Left lung (tissue), 10 donors: ENCODE results near the gene SCG5. TPM values are rescaled to one million over a fixed set of nuclear protein-coding genes. Genes with fewer than 3 reads are reported as not detected.

ENCODE experiments used
- ATAC-seq: fragments of 200-7000 bp; cut with Tn5 transposase; one replicate; pipeline ENCODE4 v1.9.1; 2020; ENCODE audit warnings: moderate library complexity
- DNase-seq, 4 donors: peaks; one replicate each; pipeline ENCODE4 v3.0.0-alpha.2; 2013 to 2020
- H3K27ac ChIP-seq, 2 donors: fragments of 200-600 bp; sonication (generic) in 1 of 2; one replicate each; pipeline versions ENCODE4 v1.5.0 to v1.8.0; 2020 to 2021
- H3K27me3 ChIP-seq, 2 donors: fragments of 200-600 bp; sonication (generic) in 1 of 2; one replicate each; pipeline versions ENCODE4 v1.5.0 to v1.8.0; 2020 to 2021
- H3K36me3 ChIP-seq, 2 donors: fragments of 200-600 bp; sonication (generic) in 1 of 2; one replicate each; pipeline versions ENCODE4 v1.5.0 to v1.8.0; 2020 to 2021
- H3K4me1 ChIP-seq, 2 donors: fragments of 200-600 bp; one replicate each; pipeline ENCODE4 v1.8.0; 2021
- H3K4me3 ChIP-seq, 2 donors: fragments of 200-600 bp; sonication (generic) in 1 of 2; one replicate each; pipeline versions ENCODE4 v1.5.0 to v1.8.0; 2020 to 2021; ENCODE audit warnings: mild to moderate bottlenecking in 1 of 2
- H3K9me3 ChIP-seq, 2 donors: fragments of 200-600 bp; sonication (generic) in 1 of 2; one replicate each; pipeline versions ENCODE4 v1.5.0 to v1.8.0; 2020 to 2021
- intact Hi-C, 2 donors: fragments of 100-400 bp; cut with DNase I; formaldehyde crosslinking; loops; one replicate each; pipeline versions ENCODE4 v1.11.2 to v1.14.2; 2022
- polyA plus RNA-seq, 6 donors: library from polyadenylated mRNA; unstranded; fragments of 120-200 nt; gene quantifications; one replicate each; pipeline ENCODE4 v1.2.1, GENCODE V29; 2013; ENCODE audit not compliant: insufficient read length in 6 of 6
- total RNA-seq, 2 donors: library from RNA; stranded (reverse); fragmentation: NEBNext Ultra II Directional; extraction: Animal tissue kit (Norgen Biotek cat#: 25700); gene quantifications; one replicate each; pipeline ENCODE4 v1.2.1, GENCODE V29; 2021
- TF ChIP-seq, protein P1 (sequence below), 2 donors: fragments of 200-600 bp; sonication (generic) in 1 of 2; IDR thresholded peaks; one replicate each; pipeline versions ENCODE4 v1.5.0 to v1.8.0; 2021; ENCODE audit warnings: antibody characterized with exemption in 2 of 2
- donor health status: DM: no; HTN: yes; CAD: no.
- donor health status: DM: no; HTN: no; CAD: no.

The SCG5 gene
- total and polyA plus RNA-seq, 8 donors, result 0.73 to 12.7 (median 7.7) TPM

DNA sequence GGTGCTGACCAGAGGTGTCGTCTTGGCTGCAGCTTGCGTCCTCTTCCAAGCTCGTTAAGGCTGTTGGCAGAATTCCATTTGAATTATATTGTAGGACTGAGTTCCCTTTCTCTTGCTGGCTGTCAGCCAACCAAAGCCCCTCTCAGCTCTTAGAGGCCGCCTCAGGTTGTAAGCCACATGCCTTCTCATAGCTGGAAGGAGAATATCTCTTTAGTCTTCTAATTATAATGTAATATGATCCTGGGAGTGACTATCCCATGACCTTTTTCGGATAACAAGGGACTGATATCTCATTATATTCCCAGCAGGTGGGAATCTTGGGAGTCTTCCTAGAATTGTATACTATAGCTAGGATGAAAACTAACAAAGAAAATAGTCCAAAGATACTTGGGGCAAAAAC, 4.8 kb downstream of the SCG5 start:
- DNase-seq, result no peak
- TF ChIP-seq, protein P1, sequence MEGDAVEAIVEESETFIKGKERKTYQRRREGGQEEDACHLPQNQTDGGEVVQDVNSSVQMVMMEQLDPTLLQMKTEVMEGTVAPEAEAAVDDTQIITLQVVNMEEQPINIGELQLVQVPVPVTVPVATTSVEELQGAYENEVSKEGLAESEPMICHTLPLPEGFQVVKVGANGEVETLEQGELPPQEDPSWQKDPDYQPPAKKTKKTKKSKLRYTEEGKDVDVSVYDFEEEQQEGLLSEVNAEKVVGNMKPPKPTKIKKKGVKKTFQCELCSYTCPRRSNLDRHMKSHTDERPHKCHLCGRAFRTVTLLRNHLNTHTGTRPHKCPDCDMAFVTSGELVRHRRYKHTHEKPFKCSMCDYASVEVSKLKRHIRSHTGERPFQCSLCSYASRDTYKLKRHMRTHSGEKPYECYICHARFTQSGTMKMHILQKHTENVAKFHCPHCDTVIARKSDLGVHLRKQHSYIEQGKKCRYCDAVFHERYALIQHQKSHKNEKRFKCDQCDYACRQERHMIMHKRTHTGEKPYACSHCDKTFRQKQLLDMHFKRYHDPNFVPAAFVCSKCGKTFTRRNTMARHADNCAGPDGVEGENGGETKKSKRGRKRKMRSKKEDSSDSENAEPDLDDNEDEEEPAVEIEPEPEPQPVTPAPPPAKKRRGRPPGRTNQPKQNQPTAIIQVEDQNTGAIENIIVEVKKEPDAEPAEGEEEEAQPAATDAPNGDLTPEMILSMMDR (IDR thresholded peaks at IDR 0.05), result no peak

DNA sequence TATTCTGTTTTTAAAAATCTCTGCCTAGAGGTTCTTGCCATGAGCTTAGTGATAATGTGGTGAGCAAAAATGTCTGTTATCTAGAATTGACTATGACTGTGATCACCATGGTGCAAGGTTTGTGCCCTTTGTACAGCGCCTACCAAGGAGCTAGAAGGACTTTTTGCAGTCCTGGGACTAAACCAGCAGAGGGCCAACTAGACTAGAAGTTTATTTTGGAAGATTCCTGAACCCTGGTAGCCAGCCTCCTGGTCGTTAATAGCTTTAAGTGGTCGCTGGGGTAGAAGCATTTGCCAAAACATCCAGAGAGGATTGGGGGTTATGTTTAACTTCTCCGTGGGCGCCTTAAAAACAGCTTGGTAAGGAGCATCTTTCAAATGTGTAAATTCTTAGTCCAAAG, 7.8 kb downstream of the SCG5 start:
- H3K4me1 ChIP-seq, result no peaks in the 10 kb centered on the region
- TF ChIP-seq, protein P1 (IDR thresholded peaks at IDR 0.05), result peak in 1 of 2 donors; percentile 12
- H3K36me3 ChIP-seq, result no peaks in the 10 kb centered on the region
- H3K9me3 ChIP-seq, result no peaks in the 10 kb centered on the region
- H3K27ac ChIP-seq, result no peak overlapping the region
- H3K27me3 ChIP-seq, result no peaks in the 10 kb centered on the region
- ATAC-seq (peak; percentile 23), DNase-seq (no peak)
- intact Hi-C loops, result no loop called here
- H3K4me3 ChIP-seq, result no peak overlapping the region

More for the DNA sequence above, 4.8 kb downstream of the SCG5 start:
- Histone ChIP-seq H3K9me3 (no peaks in the 10 kb centered on the region), H3K36me3 (no peaks in the 10 kb centered on the region), H3K4me3 (no peak overlapping the region), H3K27me3 (peaks cover 0 to 16% of the 10 kb centered on the region in 2 donors), H3K27ac (no peak overlapping the region), H3K4me1 (no peaks in the 10 kb centered on the region)
- ATAC-seq, result no peak
- intact Hi-C loops, result no loop called here

DNA sequence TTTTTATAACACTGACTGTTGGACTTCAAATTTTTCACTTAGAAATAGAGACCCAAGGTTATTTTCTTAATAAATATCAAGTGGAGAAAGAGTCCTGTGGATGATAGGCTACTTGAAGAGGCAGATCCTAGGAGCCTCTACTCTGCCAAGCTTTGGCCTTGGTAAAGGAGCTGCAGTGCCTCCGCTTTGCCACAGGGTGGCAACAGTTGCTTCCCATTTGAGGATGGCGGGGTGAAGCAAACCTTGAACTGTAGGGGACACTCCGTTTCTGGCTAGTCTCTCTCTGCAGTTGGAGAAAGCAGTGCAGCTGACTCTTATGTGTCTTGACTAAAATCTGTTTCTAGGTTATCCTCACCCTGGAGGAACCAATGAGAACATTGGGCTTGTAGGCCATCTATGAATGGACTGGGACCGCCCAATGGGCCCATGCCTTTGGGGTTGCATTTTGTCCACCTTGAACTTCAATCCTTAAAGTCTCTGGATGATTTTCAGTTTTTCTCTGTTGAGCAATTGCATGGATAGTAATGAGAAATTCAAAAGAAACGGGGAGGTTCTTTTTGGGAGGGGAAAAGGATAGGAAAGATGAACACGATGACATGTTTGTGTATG, 9.8 kb downstream of the SCG5 start:
- peak in 1 of 4 donors; percentile 46 for DNase-seq
- Histone ChIP-seq H3K36me3 (no peaks in the 10 kb centered on the region), H3K27ac (no peak overlapping the region), H3K27me3 (no peaks in the 10 kb centered on the region), H3K9me3 (no peaks in the 10 kb centered on the region), H3K4me3 (no peak overlapping the region), H3K4me1 (no peaks in the 10 kb centered on the region)
- intact Hi-C loops, result no loop called here
- ATAC-seq, result peak; percentile 98
- TF ChIP-seq, protein P1 (IDR thresholded peaks at IDR 0.05), result peak; percentile 87 to 93

DNA sequence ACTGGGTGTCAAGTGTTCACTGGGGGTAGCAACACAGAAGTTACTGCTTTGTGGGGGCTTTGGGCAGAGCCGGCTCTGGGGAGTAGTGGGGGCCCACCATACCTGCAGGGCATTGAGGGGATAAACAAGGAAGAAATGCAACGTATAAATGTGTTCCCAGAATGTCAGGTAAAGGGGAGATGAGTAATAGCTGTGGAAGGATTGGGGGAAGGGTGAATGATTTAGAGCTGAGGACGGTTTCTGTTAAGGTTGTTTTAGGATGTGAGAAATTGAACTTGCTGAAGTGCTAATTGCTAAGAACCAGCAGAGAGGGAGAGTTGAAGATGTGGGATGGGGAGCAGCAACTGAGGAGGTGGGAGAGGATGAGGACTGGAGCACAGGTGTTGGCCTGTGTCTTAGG, 10.7 kb downstream of the SCG5 start:
- Histone ChIP-seq H3K36me3 (no peaks in the 10 kb centered on the region), H3K4me3 (no peak overlapping the region), H3K27me3 (no peaks in the 10 kb centered on the region), H3K4me1 (no peaks in the 10 kb centered on the region), H3K27ac (no peak overlapping the region), H3K9me3 (no peaks in the 10 kb centered on the region)
- no peak for ATAC-seq
- intact Hi-C loops, result no loop called here
- TF ChIP-seq, protein P1 (IDR thresholded peaks at IDR 0.05), result no peak
- no peak for DNase-seq

DNA sequence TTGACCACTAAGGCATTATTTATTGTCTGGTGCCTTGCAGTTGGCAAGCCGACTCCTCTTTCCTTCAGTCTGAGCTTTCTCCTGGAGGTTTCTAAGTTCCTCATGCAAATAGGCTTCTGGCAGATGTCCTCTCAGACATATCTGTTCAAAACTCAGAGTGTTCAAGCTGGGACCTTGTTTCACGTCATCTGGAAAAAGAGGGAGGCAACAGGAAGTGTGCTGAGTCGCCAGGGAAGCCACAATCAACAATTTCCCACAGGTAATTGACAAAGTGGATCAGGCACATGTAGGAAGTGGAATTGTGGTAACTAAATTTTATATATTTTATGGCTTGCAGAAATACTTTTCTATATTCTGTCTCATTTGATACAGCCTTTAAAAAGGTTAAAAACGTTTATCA, 14.6 kb downstream of the SCG5 start:
- Histone ChIP-seq H3K9me3 (no peaks in the 10 kb centered on the region), H3K27ac (no peak overlapping the region)
- no peak for ATAC-seq

More for the DNA sequence above, 14.6 kb downstream of the SCG5 start:
- H3K36me3 ChIP-seq, result no peaks in the 10 kb centered on the region
- DNase-seq, result no peak
- H3K4me1 ChIP-seq, result no peaks in the 10 kb centered on the region
- intact Hi-C loops, result no loop called here
- H3K27me3 ChIP-seq, result no peaks in the 10 kb centered on the region
- TF ChIP-seq, protein P1 (IDR thresholded peaks at IDR 0.05), result no peak
- H3K4me3 ChIP-seq, result no peak overlapping the region
